K562 (cell line): Measurements from ENCODE around the gene RNU11. TPM values are rescaled to one million over a fixed set of nuclear protein-coding genes. Genes with fewer than 3 reads are reported as not detected.
A peak's percentile ranks its signal among the peaks of the same experiment; 100 is the strongest.

Experiments
- ATAC-seq: fragments of 200-7000 bp; cut with Tn5 transposase; 3 replicates; pipeline ENCODE4 v1.9.1; 2020; ENCODE audit warnings: moderate library complexity
- BruUV-seq: library from RNA; stranded (reverse); fragments of 400-500 nt; replicated peaks from 2 replicates; lab custom pipeline; 2021; lab: Mats Ljungman, UMichigan
- CTCF ChIA-PET: fragments of 300-600 bp; formaldehyde crosslinking; extraction: SDS; loops from one replicate; lab custom pipeline; 2021; ENCODE audit warnings: low intra/inter-chr PET ratio; lab: Yijun Ruan, JAX
- POLR2A ChIA-PET: fragments of 300-600, 350-650 bp; sonication (Branson Sonifier 250); formaldehyde crosslinking; extraction: SDS; loops from one replicate; lab custom pipeline; 2021; ENCODE audit warnings: antibody characterized with exemption, inconsistent platforms; lab: Yijun Ruan, JAX
- DNase-seq, 4 experiments: peaks; one replicate each; pipeline versions ENCODE4 v3.0.0 to v3.0.0-alpha.2; 2011 to 2018; ENCODE audit warnings: low spot score in 3 of 4, mixed read lengths in 3 of 4; ENCODE audit errors: extremely low read depth in 1 of 4
- FAIRE-seq: peaks from 2 replicates; lab custom pipeline; 2011; peaks lifted over from hg19 to GRCh38; lab: Jason Lieb, UNC
- H2AFZ ChIP-seq: 2 replicates; pipeline ENCODE4 v1.6.0; 2011; ENCODE audit warnings: low read depth, low read length, control low read depth, inconsistent platforms
- H3K27ac ChIP-seq: fragments of 200-600 bp; 3 replicates; pipeline ENCODE4 v1.8.0; 2011; ENCODE audit warnings: low read depth, mild to moderate bottlenecking, control low read depth, inconsistent platforms, low read length, moderate library complexity, mixed read lengths; ENCODE audit errors: extremely low read depth
- H3K27me3 ChIP-seq, 2 experiments: fragments of 300-600 bp in 1 of 2; 2 replicates in 1 of 2; 3 replicates in 1 of 2; pipeline versions ENCODE4 v1.6.0 to v1.8.0; 2011; ENCODE audit warnings: inconsistent platforms in 2 of 2, low read length in 2 of 2, mild to moderate bottlenecking in 1 of 2, mixed read lengths in 1 of 2, moderate library complexity in 1 of 2; ENCODE audit not compliant: control insufficient read depth in 2 of 2, insufficient read depth in 2 of 2
- H3K36me3 ChIP-seq: fragments of 300-600 bp; 3 replicates; pipeline ENCODE4 v1.8.0; 2011; ENCODE audit warnings: mild to moderate bottlenecking, low read length, inconsistent platforms; ENCODE audit not compliant: control insufficient read depth, insufficient read depth
- H3K4me1 ChIP-seq, 2 experiments: fragments of 200-600 bp in 1 of 2; replicated peaks in 1 of 2; 2 replicates in 1 of 2; 3 replicates in 1 of 2; pipeline versions ENCODE4 v1.5.1 to v1.8.0; 2011; ENCODE audit warnings: inconsistent platforms in 2 of 2, low read length in 2 of 2, mild to moderate bottlenecking in 1 of 2, mixed read lengths in 1 of 2, moderate library complexity in 1 of 2; ENCODE audit not compliant: control insufficient read depth in 2 of 2, insufficient read depth in 2 of 2
- H3K4me2 ChIP-seq: 2 replicates; pipeline ENCODE4 v1.6.1; 2011; ENCODE audit warnings: low read length, control low read depth, inconsistent platforms, mixed read lengths; ENCODE audit not compliant: insufficient read depth
- H3K4me3 ChIP-seq: fragments of 200-600 bp; sonication (generic), shearing (Covaris generic); 2 replicates; pipeline ENCODE4 v1.5.1; 2016; ENCODE audit warnings: control low read depth, inconsistent platforms
- H3K79me2 ChIP-seq: fragments of 200-600 bp; 3 replicates; pipeline ENCODE4 v1.8.0; 2011; ENCODE audit warnings: low read length, inconsistent platforms; ENCODE audit not compliant: control insufficient read depth, insufficient read depth
- H3K9ac ChIP-seq, 2 experiments: 2 replicates each; pipeline versions ENCODE4 v1.6.0 to v1.6.1; 2011; ENCODE audit warnings: low read depth in 2 of 2, low read length in 2 of 2, control low read depth in 1 of 2, inconsistent platforms in 1 of 2, mild to moderate bottlenecking in 1 of 2, mixed read lengths in 1 of 2; ENCODE audit not compliant: insufficient read depth in 1 of 2
- H3K9me1 ChIP-seq: one replicate; pipeline ENCODE4 v1.6.0; 2011; ENCODE audit warnings: inconsistent platforms, mild to moderate bottlenecking, low read length, moderate library complexity; ENCODE audit not compliant: control insufficient read depth, insufficient read depth
- H3K9me3 ChIP-seq: replicated peaks from 2 replicates; pipeline ENCODE4 v1.5.1; 2011; ENCODE audit warnings: low read depth, low read length, inconsistent platforms; ENCODE audit not compliant: control insufficient read depth, insufficient read depth
- H4K20me1 ChIP-seq: replicated peaks from 2 replicates; pipeline ENCODE4 v1.6.1; 2011; ENCODE audit warnings: low read length, inconsistent platforms, mixed read lengths; ENCODE audit not compliant: control insufficient read depth, insufficient read depth
- E2F8 ChIP-seq: fragments of 450-650 bp; IDR thresholded peaks from 2 replicates; pipeline ENCODE4 v1.7.1; 2018; ENCODE audit warnings: mild to moderate bottlenecking, low read depth; ENCODE audit not compliant: partially characterized antibody
- FUS ChIP-seq: fragments of 200-400 bp; formaldehyde crosslinking; optimal IDR thresholded peaks from 2 replicates; pipeline ENCODE3; 2017; ENCODE audit warnings: low read depth, low read length
- HMG20A ChIP-seq: fragments of 450-650 bp; formaldehyde crosslinking; conservative IDR thresholded peaks from 2 replicates; pipeline ENCODE4 v1.4.0; 2020; ENCODE audit warnings: mild to moderate bottlenecking, mixed read lengths
- MXD1 ChIP-seq: fragments of 250-450 bp; sonication (Bioruptor Pico); IDR thresholded peaks from 2 replicates; pipeline ENCODE4 v1.8.0; 2021; ENCODE audit warnings: borderline replicate concordance, mild to moderate bottlenecking, moderate library complexity; ENCODE audit not compliant: poor library complexity, severe bottlenecking
- SP2 ChIP-seq: IDR thresholded peaks from 2 replicates; pipeline ENCODE4 v1.6.1; 2011; ENCODE audit warnings: mild to moderate bottlenecking, low read depth, low read length, moderate library complexity; ENCODE audit not compliant: poor library complexity, severe bottlenecking; ENCODE audit errors: extremely low read depth
- TRIM25 ChIP-seq: fragments of 450-650 bp; IDR thresholded peaks from 2 replicates; pipeline ENCODE4 v1.7.0; 2016; ENCODE audit warnings: borderline replicate concordance
- WGBS: fragments of 100-300 bp; shearing (Covaris generic); methylation state at CpG from one replicate; pipeline ENCODE4 v1.1.6; 2016; ENCODE audit warnings: low coverage, mixed read lengths; ENCODE audit not compliant: insufficient coverage; ENCODE audit errors: missing lambda C conversion rate; 5-methylcytosine and 5-hydroxymethylcytosine counted together
- in situ Hi-C: fragments of 300-500 bp; cut with MboI; formaldehyde crosslinking; loops from 4 replicates; pipeline ENCODE4 v1.15.0; 2018; ENCODE audit warnings: inconsistent platforms, mixed read lengths
- intact Hi-C: fragments of 100-400 bp; cut with micrococcal nuclease; formaldehyde crosslinking; loops from 2 replicates; pipeline ENCODE4 v1.14.2; 2022
- polyA plus RNA-seq, 8 experiments: library from polyadenylated mRNA; depleted of rRNA in 4 of 8; stranded (reverse) in 5 of 8; unstranded in 3 of 8; fragments of >200 nt; fragmentation: Nextera tagmentation in 2 of 8; fragmentation: Illumina TruSeq in 1 of 8; extraction: Ambion mirVana in 2 of 8; extraction: Trizol in 1 of 8; gene quantifications; 2 replicates each; pipeline versions ENCODE4 v1.2.1 to v1.2.3, GENCODE V29; 2011 to 2014; ENCODE audit warnings: inconsistent platforms in 1 of 8, missing spikeins in 1 of 8
- total RNA-seq, 7 experiments: library from RNA; depleted of rRNA in 6 of 7; stranded (reverse); fragments of >200 nt in 6 of 7; fragmentation: Illumina TruSeq in 2 of 7; extraction: Trizol in 2 of 7; gene quantifications; 2 replicates each; pipeline versions ENCODE4 v1.2.1 to v1.2.3, GENCODE V29; 2011 to 2021; ENCODE audit warnings: low replicate concordance in 1 of 7

The RNU11 gene
- total and polyA plus RNA-seq, 9 of the 15 experiments (the other 6 are each of a cell fraction or from before 2014, with no cell fraction given) = not detected

- Histone ChIP-seq H3K9me3 (no peaks in the 10 kb centered on the region), H4K20me1 (no peaks in the 10 kb centered on the region), H3K27ac (no peak overlapping the region), H3K4me3 (no peak overlapping the region), H3K4me1 (no peaks in the 10 kb centered on the region), H3K9me1 (no peaks in the 10 kb centered on the region), H3K27me3 (no peaks in the 10 kb centered on the region), H3K9ac (no peak overlapping the region), H3K36me3 (peaks cover 56% of the 10 kb centered on the region; the same call in 2 of the 3 replicates), H3K4me2 (no peak overlapping the region), H2AFZ (no peak overlapping the region), H3K79me2 (no peaks in the 10 kb centered on the region)
- intact Hi-C loops (loop anchor here (5.0 kb wide), 3 partner anchors 52 to 512 kb away; partner anchors contain the start of gene TRNAU1AP), in situ Hi-C loops (loop anchor here (5.0 kb wide), 2 partner anchors 87 to 197 kb away; no protein-coding TSS in a partner anchor)
- 65% methylated on average over 5 of the region's 5 CpGs for WGBS
- TF ChIP-seq HMG20A (CRISPR knock-in tag) = no peak
- ChIA-PET POLR2A (interaction anchor here (0.6 to 7.3 kb wide), 11 partner anchors 9 to 343 kb away, joined by 3 to 81 read pairs (median 3); partner anchors contain the start of genes RCC1, RNU11 and TAF12), CTCF (no interaction called here)
- DNase-seq = no peak
- no peak for FAIRE-seq
- no peak for ATAC-seq
- BruUV-seq = no TSS peak
Measured at GRCh38 chr1:28604411-28604810, 44.0 kb upstream of the RNU11 start.

GRCh38 chr1:28604962-28605361 is 43.4 kb upstream of the RNU11 start:
- ATAC-seq (no peak), DNase-seq (no peak), FAIRE-seq (no peak)
- ChIA-PET CTCF (no interaction called here), POLR2A (interaction anchor here (0.7 to 7.3 kb wide), 7 partner anchors 18 to 210 kb away, joined by 3 to 81 read pairs (median 10); partner anchors contain the start of genes RCC1, RNU11 and TAF12)
- intact Hi-C loops = loop anchor here (5.0 kb wide), 3 partner anchors 53 to 513 kb away; partner anchors contain the start of gene TRNAU1AP
- peaks cover 60% of the 10 kb centered on the region; the same call in 2 of the 3 replicates for H3K36me3 ChIP-seq
- H2AFZ ChIP-seq = no peak overlapping the region
- no peaks in the 10 kb centered on the region for H3K9me1 ChIP-seq
- no peaks in the 10 kb centered on the region for H3K79me2 ChIP-seq
- H3K27ac ChIP-seq = no peak overlapping the region
- H3K9me3 ChIP-seq = no peaks in the 10 kb centered on the region
- WGBS = 73% methylated on average over 6 of the region's 6 CpGs
- H3K9ac ChIP-seq = peak overlapping the region in 1 of 2 experiments; percentile 3; a peak in 1 of 4 replicates
- H3K4me1 ChIP-seq = no peaks in the 10 kb centered on the region
- no TSS peak for BruUV-seq
- no peaks in the 10 kb centered on the region for H3K27me3 ChIP-seq
- in situ Hi-C loops = loop anchor here (5.0 kb wide), 2 partner anchors 88 to 198 kb away; no protein-coding TSS in a partner anchor
- no peaks in the 10 kb centered on the region for H4K20me1 ChIP-seq
- no peak overlapping the region for H3K4me3 ChIP-seq
- no peak overlapping the region for H3K4me2 ChIP-seq
- TF ChIP-seq FUS (no peak), E2F8 (no peak), TRIM25 (no peak), SP2 (no peak), MXD1 (CRISPR knock-in tag) (no peak)
